Hepatocyte (in vitro differentiated cells): ENCODE data around the gene AKT2. TPM values are rescaled to one million over a fixed set of nuclear protein-coding genes. Genes with fewer than 3 reads are reported as not detected.

Source experiments
- DNase-seq: peaks from one replicate; pipeline ENCODE4 v3.0.0-alpha.2; 2016; ENCODE audit warnings: low spot score
- H2AFZ ChIP-seq: fragments of 200-600 bp; sonication (generic); 2 replicates; pipeline ENCODE4 v1.6.0; 2016; ENCODE audit warnings: antibody characterized with exemption, mild to moderate bottlenecking
- H3K27ac ChIP-seq: fragments of 200-600 bp; sonication (generic); 2 replicates; pipeline ENCODE4 v1.5.1; 2016; ENCODE audit warnings: mild to moderate bottlenecking
- H3K27me3 ChIP-seq: fragments of 200-600 bp; sonication (generic); 2 replicates; pipeline ENCODE4 v1.6.1; 2016
- H3K36me3 ChIP-seq: fragments of 200-600 bp; sonication (generic); replicated peaks from 2 replicates; pipeline ENCODE4 v1.5.1; 2016; ENCODE audit warnings: low read depth; ENCODE audit not compliant: insufficient read depth
- H3K4me1 ChIP-seq: fragments of 200-600 bp; sonication (generic); 2 replicates; pipeline ENCODE4 v1.5.1; 2016; ENCODE audit warnings: mild to moderate bottlenecking, moderate library complexity; ENCODE audit not compliant: insufficient read depth
- H3K4me2 ChIP-seq: fragments of 200-600 bp; sonication (generic); 2 replicates; pipeline ENCODE4 v1.6.0; 2016
- H3K4me3 ChIP-seq: fragments of 200-600 bp; sonication (generic); 2 replicates; pipeline ENCODE4 v1.5.1; 2016; ENCODE audit warnings: mild to moderate bottlenecking
- H3K79me2 ChIP-seq: fragments of 200-600 bp; sonication (generic); 2 replicates; pipeline ENCODE4 v1.6.0; 2017; ENCODE audit warnings: mild to moderate bottlenecking
- H3K9me2 ChIP-seq: fragments of 200-600 bp; sonication (generic); replicated peaks from 2 replicates; pipeline ENCODE4 v1.6.0; 2017; ENCODE audit warnings: mild to moderate bottlenecking; ENCODE audit not compliant: insufficient read depth
- H3K9me3 ChIP-seq: fragments of 200-600 bp; sonication (generic); 2 replicates; pipeline ENCODE4 v1.5.1; 2016; ENCODE audit warnings: low read depth, mild to moderate bottlenecking
- H4K20me1 ChIP-seq: fragments of 200-600 bp; sonication (generic); 2 replicates; pipeline ENCODE4 v1.6.0; 2016; ENCODE audit warnings: mild to moderate bottlenecking; ENCODE audit not compliant: insufficient read depth, poor library complexity, severe bottlenecking
- EZH2 ChIP-seq: fragments of 200-600 bp; sonication (generic); IDR thresholded peaks from 2 replicates; pipeline ENCODE4 v1.6.1; 2016; ENCODE audit warnings: antibody characterized with exemption, mild to moderate bottlenecking, borderline replicate concordance
- EZH2phosphoT487 ChIP-seq: fragments of 200-600 bp; sonication (generic); IDR thresholded peaks from one replicate; pipeline ENCODE4 v1.6.1; 2018; ENCODE audit warnings: antibody characterized with exemption, mild to moderate bottlenecking, low read depth, moderate library complexity; ENCODE audit not compliant: unreplicated experiment, severe bottlenecking
- WGBS: methylation state at CpG from one replicate; pipeline ENCODE4 v1.1.6; 2016; ENCODE audit warnings: low lambda C conversion rate; ENCODE audit errors: missing lambda C conversion rate; 5-methylcytosine and 5-hydroxymethylcytosine counted together
- polyA plus RNA-seq: library from polyadenylated mRNA; unstranded; fragments of >200 nt; fragmentation: Nextera tagmentation; extraction: Ambion mirVana; gene quantifications from 2 replicates; pipeline ENCODE4 v1.2.1, GENCODE V29; 2016
- total RNA-seq: library from RNA; depleted of rRNA; stranded (reverse); fragments of >200 nt; gene quantifications from 2 replicates; pipeline ENCODE4 v1.2.3, GENCODE V29; 2014
- TF ChIP-seq, protein P1 (sequence below): fragments of 200-600 bp; sonication (generic); IDR thresholded peaks from 2 replicates; pipeline ENCODE4 v1.5.1; 2016; ENCODE audit warnings: antibody characterized with exemption, mild to moderate bottlenecking; ENCODE audit not compliant: poor library complexity

Gene AKT2
- total and polyA plus RNA-seq, 2 experiments from 2014 or later = 54.9 to 106 TPM

DNA sequence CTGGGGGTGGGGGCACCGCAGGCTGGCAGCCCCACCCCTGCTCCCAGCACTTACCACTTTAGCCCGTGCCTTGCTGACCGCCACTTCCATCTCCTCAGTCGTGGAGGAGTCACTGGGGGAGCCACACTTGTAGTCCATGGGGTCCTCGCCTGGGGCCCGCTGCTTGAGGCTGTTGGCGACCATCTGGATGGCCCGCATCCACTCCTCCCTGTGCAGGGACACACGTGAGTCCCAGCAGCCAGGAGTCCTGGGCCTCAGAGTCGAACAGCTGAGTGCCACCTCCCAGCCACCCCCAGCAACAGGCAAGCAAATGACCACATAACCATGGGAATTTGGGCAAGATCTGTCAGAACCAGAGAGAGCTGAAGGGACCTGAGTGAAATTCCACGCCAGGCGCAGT lies 42.7 kb downstream of the AKT2 start:
- Histone ChIP-seq H3K27me3 (no peaks in the 10 kb centered on the region), H3K4me1 (no peaks in the 10 kb centered on the region), H3K9me2 (no peaks in the 10 kb centered on the region), H3K4me3 (no peak overlapping the region), H3K27ac (no peak overlapping the region), H2AFZ (no peak overlapping the region), H3K36me3 (no peaks in the 10 kb centered on the region), H4K20me1 (no peaks in the 10 kb centered on the region), H3K9me3 (no peaks in the 10 kb centered on the region), H3K79me2 (peaks cover 11% of the 10 kb centered on the region), H3K4me2 (no peak overlapping the region)
- TF ChIP-seq EZH2phosphoT487 (no peak), EZH2 (no peak)
- TF ChIP-seq, protein P1, sequence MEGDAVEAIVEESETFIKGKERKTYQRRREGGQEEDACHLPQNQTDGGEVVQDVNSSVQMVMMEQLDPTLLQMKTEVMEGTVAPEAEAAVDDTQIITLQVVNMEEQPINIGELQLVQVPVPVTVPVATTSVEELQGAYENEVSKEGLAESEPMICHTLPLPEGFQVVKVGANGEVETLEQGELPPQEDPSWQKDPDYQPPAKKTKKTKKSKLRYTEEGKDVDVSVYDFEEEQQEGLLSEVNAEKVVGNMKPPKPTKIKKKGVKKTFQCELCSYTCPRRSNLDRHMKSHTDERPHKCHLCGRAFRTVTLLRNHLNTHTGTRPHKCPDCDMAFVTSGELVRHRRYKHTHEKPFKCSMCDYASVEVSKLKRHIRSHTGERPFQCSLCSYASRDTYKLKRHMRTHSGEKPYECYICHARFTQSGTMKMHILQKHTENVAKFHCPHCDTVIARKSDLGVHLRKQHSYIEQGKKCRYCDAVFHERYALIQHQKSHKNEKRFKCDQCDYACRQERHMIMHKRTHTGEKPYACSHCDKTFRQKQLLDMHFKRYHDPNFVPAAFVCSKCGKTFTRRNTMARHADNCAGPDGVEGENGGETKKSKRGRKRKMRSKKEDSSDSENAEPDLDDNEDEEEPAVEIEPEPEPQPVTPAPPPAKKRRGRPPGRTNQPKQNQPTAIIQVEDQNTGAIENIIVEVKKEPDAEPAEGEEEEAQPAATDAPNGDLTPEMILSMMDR = no peak
- no peak for DNase-seq
- WGBS = 95% methylated on average over 12 of the region's 12 CpGs

DNA sequence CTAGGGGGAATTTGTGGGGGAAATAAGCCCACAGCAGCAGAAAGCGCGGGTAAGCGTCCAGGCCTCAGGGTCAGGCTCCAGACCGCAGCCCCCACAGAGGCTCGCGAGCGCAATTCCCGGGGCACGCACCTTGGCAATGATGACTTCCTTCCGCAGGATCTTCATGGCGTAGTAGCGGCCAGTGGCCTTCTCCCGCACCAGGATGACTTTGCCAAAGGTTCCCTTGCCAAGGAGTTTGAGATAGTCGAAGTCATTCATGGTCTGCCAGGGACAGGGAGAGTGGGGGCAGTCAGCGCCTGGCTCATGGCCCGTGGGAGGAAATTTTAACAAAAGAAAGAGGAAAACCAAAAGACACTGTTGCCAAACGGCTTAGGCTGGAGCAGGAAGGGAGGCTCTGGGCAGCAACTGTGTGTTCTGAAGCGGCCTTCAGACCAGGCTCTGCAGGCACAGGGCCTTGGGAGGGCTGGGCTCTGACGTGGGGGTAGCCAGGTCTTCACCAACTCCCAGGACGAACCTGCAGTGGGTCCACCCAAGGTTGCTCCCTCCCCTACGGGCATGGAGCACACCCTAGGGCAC lies 43.2 kb downstream of the AKT2 start:
- H3K27me3 ChIP-seq = no peaks in the 10 kb centered on the region
- no peak overlapping the region for H3K27ac ChIP-seq
- no peak overlapping the region for H3K4me2 ChIP-seq
- H3K4me1 ChIP-seq = no peaks in the 10 kb centered on the region
- DNase-seq = no peak
- peaks cover 11% of the 10 kb centered on the region for H3K79me2 ChIP-seq
- H2AFZ ChIP-seq = no peak overlapping the region
- no peak for TF ChIP-seq EZH2
- TF ChIP-seq, protein P1 = no peak
- no peak overlapping the region for H3K4me3 ChIP-seq
- no peaks in the 10 kb centered on the region for H3K9me3 ChIP-seq
- no peaks in the 10 kb centered on the region for H3K9me2 ChIP-seq
- H3K36me3 ChIP-seq = no peaks in the 10 kb centered on the region
- no peaks in the 10 kb centered on the region for H4K20me1 ChIP-seq
- WGBS = 93% methylated on average over 21 of the region's 21 CpGs

DNA sequence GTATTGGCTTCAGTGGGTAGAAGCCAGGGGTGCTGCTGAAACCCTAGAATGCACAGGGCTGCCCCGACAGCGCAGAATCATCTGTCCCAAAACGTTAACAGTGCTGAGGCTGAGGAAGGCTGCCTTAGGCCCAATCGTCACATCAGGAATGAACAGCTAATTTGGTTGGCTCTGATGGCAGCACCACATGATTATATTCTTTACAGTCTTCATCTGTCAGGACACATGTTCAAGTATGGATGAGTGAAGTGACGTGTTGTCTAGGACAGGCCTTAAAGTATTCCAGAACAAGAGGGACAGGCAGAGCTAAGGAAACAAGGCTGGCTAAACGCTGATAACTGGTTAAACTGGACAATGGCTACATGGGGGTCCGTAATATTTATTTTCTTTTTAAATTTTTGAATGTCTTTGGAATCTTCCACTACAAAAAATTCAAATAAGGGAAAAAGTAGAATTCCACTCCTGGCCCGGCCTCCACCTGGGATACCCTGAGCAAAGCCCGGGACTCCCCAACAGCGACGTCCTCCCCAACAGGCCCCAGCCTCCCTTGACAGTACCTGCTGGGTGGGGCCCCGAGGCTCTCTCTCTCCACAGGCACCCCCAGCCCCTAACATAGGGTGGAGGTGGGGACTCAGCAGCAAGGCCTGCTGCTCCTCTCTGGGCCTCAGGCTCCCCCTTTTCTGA lies 43.9 kb downstream of the AKT2 start:
- no peaks in the 10 kb centered on the region for H3K27me3 ChIP-seq
- peaks cover 7% of the 10 kb centered on the region for H3K79me2 ChIP-seq
- no peak overlapping the region for H3K4me2 ChIP-seq
- H3K4me3 ChIP-seq = no peak overlapping the region
- H3K4me1 ChIP-seq = no peaks in the 10 kb centered on the region
- no peaks in the 10 kb centered on the region for H3K9me2 ChIP-seq
- H2AFZ ChIP-seq = no peak overlapping the region
- no peaks in the 10 kb centered on the region for H4K20me1 ChIP-seq
- DNase-seq = no peak
- H3K27ac ChIP-seq = no peak overlapping the region
- H3K9me3 ChIP-seq = no peaks in the 10 kb centered on the region
- H3K36me3 ChIP-seq = no peaks in the 10 kb centered on the region
- WGBS = 97% methylated on average over 12 of the region's 12 CpGs
- no peak for TF ChIP-seq EZH2phosphoT487
- TF ChIP-seq, protein P1 = no peak
- no peak for TF ChIP-seq EZH2
